SK-N-SH (cell line): ENCODE data around the gene INHBA. TPM values are rescaled to one million over a fixed set of nuclear protein-coding genes. Genes with fewer than 3 reads are reported as not detected.

Experiments used
- CTCF ChIA-PET: fragments of 300-600, 350-600 bp; formaldehyde crosslinking; extraction: SDS; loops from one replicate; lab custom pipeline; 2021; lab: Yijun Ruan, JAX
- POLR2A ChIA-PET: fragments of 350-600 bp; sonication (Branson Sonifier 250); formaldehyde crosslinking; extraction: SDS; loops from one replicate; lab custom pipeline; 2020; ENCODE audit warnings: antibody characterized with exemption, inconsistent platforms; lab: Yijun Ruan, JAX
- DNase-seq: peaks from one replicate; pipeline ENCODE4 v3.0.0; 2012
- H2AFZ ChIP-seq: fragments of 200-600 bp; sonication (generic); 2 replicates; pipeline ENCODE4 v1.8.1; 2016; ENCODE audit warnings: antibody characterized with exemption, mild to moderate bottlenecking, low read depth
- H3F3A ChIP-seq: fragments of 200-600 bp; sonication (generic); replicated peaks from 2 replicates; pipeline ENCODE3; 2016; ENCODE audit warnings: antibody characterized with exemption, mild to moderate bottlenecking; ENCODE audit not compliant: insufficient read depth
- H3K27ac ChIP-seq, 2 experiments: fragments of 200-500 bp in 1 of 2; fragments of 200-600 bp in 1 of 2; sonication (Bioruptor generic) in 1 of 2; sonication (generic), shearing (Covaris generic) in 1 of 2; 2 replicates each; pipeline versions ENCODE4 v1.5.1 to v1.6.1; 2014 to 2016; ENCODE audit warnings: low read depth in 2 of 2, inconsistent platforms in 1 of 2, low read length in 1 of 2, mild to moderate bottlenecking in 1 of 2, mixed read lengths in 1 of 2
- H3K27me3 ChIP-seq: fragments of 200-600 bp; sonication (generic), shearing (Covaris generic); 2 replicates; pipeline ENCODE4 v1.6.1; 2016; ENCODE audit warnings: mixed run types; ENCODE audit not compliant: insufficient read depth
- H3K36me3 ChIP-seq, 2 experiments: fragments of 200-500 bp in 1 of 2; fragments of 200-600 bp in 1 of 2; sonication (Bioruptor generic) in 1 of 2; sonication (generic) in 1 of 2; replicated peaks in 1 of 2; 2 replicates each; pipeline versions ENCODE3 to v1.5.1; 2014 to 2016; ENCODE audit warnings: low read length in 1 of 2, mild to moderate bottlenecking in 1 of 2; ENCODE audit not compliant: insufficient read depth in 2 of 2, control insufficient read depth in 1 of 2
- H3K4me1 ChIP-seq, 2 experiments: fragments of 200-500 bp in 1 of 2; fragments of 200-600 bp in 1 of 2; sonication (Bioruptor generic) in 1 of 2; sonication (generic), shearing (Covaris generic) in 1 of 2; 2 replicates each; pipeline versions ENCODE4 v1.5.1 to v1.6.1; 2014 to 2016; ENCODE audit warnings: low read depth in 1 of 2, low read length in 1 of 2, mixed run types in 1 of 2; ENCODE audit not compliant: insufficient read depth in 2 of 2, control insufficient read depth in 1 of 2
- H3K4me2 ChIP-seq: fragments of 200-600 bp; sonication (generic), shearing (Covaris generic); 2 replicates; pipeline ENCODE4 v1.6.1; 2017; ENCODE audit warnings: mixed run types
- H3K4me3 ChIP-seq, 2 experiments: fragments of 200-500 bp in 1 of 2; fragments of 200-600 bp in 1 of 2; sonication (Bioruptor generic) in 1 of 2; sonication (generic), shearing (Covaris generic) in 1 of 2; 2 replicates each; pipeline versions ENCODE4 v1.5.1 to v1.8.1; 2014 to 2016; ENCODE audit warnings: low read depth in 2 of 2, inconsistent platforms in 1 of 2, low read length in 1 of 2, mild to moderate bottlenecking in 1 of 2, mixed read lengths in 1 of 2, moderate library complexity in 1 of 2
- H3K79me2 ChIP-seq: fragments of 200-600 bp; sonication (generic); 2 replicates; pipeline ENCODE4 v1.8.1; 2017; ENCODE audit warnings: mild to moderate bottlenecking; ENCODE audit not compliant: insufficient read depth
- H3K9ac ChIP-seq: fragments of 200-600 bp; sonication (generic); 2 replicates; pipeline ENCODE4 v1.6.1; 2017; ENCODE audit warnings: mixed run types
- H3K9me2 ChIP-seq: fragments of 200-600 bp; sonication (generic); 2 replicates; pipeline ENCODE4 v1.6.1; 2017; ENCODE audit warnings: mixed run types
- H3K9me3 ChIP-seq: fragments of 200-600 bp; sonication (generic); 2 replicates; pipeline ENCODE4 v1.6.1; 2017; ENCODE audit warnings: mixed run types, mild to moderate bottlenecking, moderate library complexity
- H4K20me1 ChIP-seq: fragments of 200-600 bp; sonication (generic); 2 replicates; pipeline ENCODE4 v1.6.1; 2017; ENCODE audit warnings: mild to moderate bottlenecking, mixed run types; ENCODE audit not compliant: insufficient read depth
- CHD2 ChIP-seq: fragments of 150-350 bp; IDR thresholded peaks from 2 replicates; pipeline ENCODE4 v1.6.1; 2018; ENCODE audit warnings: low read length; ENCODE audit not compliant: partially characterized antibody
- CTCF ChIP-seq: fragments of 200-600 bp; sonication (generic); IDR thresholded peaks from 2 replicates; pipeline ENCODE4 v1.6.1; 2017; ENCODE audit warnings: antibody characterized with exemption, mild to moderate bottlenecking, moderate library complexity
- EP300 ChIP-seq, 2 experiments: IDR thresholded peaks; 2 replicates each; pipeline versions ENCODE4 v1.4.0 to v1.6.1; 2012; ENCODE audit warnings: borderline replicate concordance in 1 of 2, low read depth in 1 of 2, low read length in 1 of 2
- FOXJ3 ChIP-seq: sonication (generic); formaldehyde crosslinking; IDR thresholded peaks from 2 replicates; pipeline ENCODE4 v1.5.1; 2020; ENCODE audit warnings: mild to moderate bottlenecking, missing genetic modification reagents
- FOXM1 ChIP-seq: IDR thresholded peaks from 2 replicates; pipeline ENCODE4 v1.4.0; 2012; ENCODE audit warnings: low read depth, mild to moderate bottlenecking
- GABPA ChIP-seq: IDR thresholded peaks from 2 replicates; pipeline ENCODE4 v1.4.0; 2012; ENCODE audit warnings: low read depth, mild to moderate bottlenecking
- IRF3 ChIP-seq: fragments of 150-350 bp; IDR thresholded peaks from 2 replicates; pipeline ENCODE4 v1.6.1; 2016; ENCODE audit warnings: mild to moderate bottlenecking, low read depth, low read length
- NRF1 ChIP-seq: IDR thresholded peaks from 2 replicates; pipeline ENCODE4 v1.6.1; 2012; ENCODE audit warnings: low read depth, mild to moderate bottlenecking, low read length
- PBX3 ChIP-seq: IDR thresholded peaks from 2 replicates; pipeline ENCODE4; 2012
- RAD21 ChIP-seq: IDR thresholded peaks from 2 replicates; pipeline ENCODE4 v1.6.1; 2012; ENCODE audit warnings: mild to moderate bottlenecking, low read length
- RCOR1 ChIP-seq: fragments of 150-350 bp; IDR thresholded peaks from 2 replicates; pipeline ENCODE4 v1.6.1; 2017; ENCODE audit warnings: antibody characterized with exemption, low read length
- RFX5 ChIP-seq: IDR thresholded peaks from 2 replicates; pipeline ENCODE4 v1.6.1; 2012; ENCODE audit warnings: mild to moderate bottlenecking, improper control_type of control experiment, low read length
- SIN3A ChIP-seq: IDR thresholded peaks from 2 replicates; pipeline ENCODE4 v1.6.1; 2012; ENCODE audit warnings: low read depth, mild to moderate bottlenecking, low read length, moderate library complexity, borderline replicate concordance
- SMC3 ChIP-seq: IDR thresholded peaks from 2 replicates; pipeline ENCODE4 v1.6.1; 2012; ENCODE audit warnings: low read depth, low read length, improper control_type of control experiment
- TAF1 ChIP-seq: IDR thresholded peaks from 2 replicates; pipeline ENCODE4 v1.6.1; 2012; ENCODE audit warnings: low read depth, mild to moderate bottlenecking, low read length, moderate library complexity, borderline replicate concordance
- TCF12 ChIP-seq: IDR thresholded peaks from 2 replicates; pipeline ENCODE4 v1.4.0; 2012
- USF2 ChIP-seq: fragments of 150-350 bp; IDR thresholded peaks from 2 replicates; pipeline ENCODE4 v1.6.1; 2017; ENCODE audit warnings: antibody characterized with exemption, low read length, low read depth, borderline replicate concordance
- YY1 ChIP-seq: IDR thresholded peaks from 2 replicates; pipeline ENCODE4 v1.4.0; 2012; ENCODE audit warnings: low read depth, mild to moderate bottlenecking
- ZBTB33 ChIP-seq: IDR thresholded peaks from 2 replicates; pipeline ENCODE4 v1.4.0; 2012; ENCODE audit warnings: low read depth, borderline replicate concordance
- WGBS: methylation state at CpG from one replicate; pipeline ENCODE4 v1.1.6; 2017; ENCODE audit warnings: low lambda C conversion rate; 5-methylcytosine and 5-hydroxymethylcytosine counted together
- polyA plus RNA-seq, 3 experiments: library from polyadenylated mRNA; depleted of rRNA; stranded (reverse); fragments of >200 nt; gene quantifications; 2 replicates each; pipeline ENCODE4 v1.2.3, GENCODE V29; 2012

Gene INHBA
- polyA plus RNA-seq, 1 of the 3 experiments (the other 2 are of a cell fraction), result 81.0 TPM

GRCh38 chr7:41692251-41692650, 10.6 kb downstream of the INHBA start:
- DNase-seq, result no peak
- no peaks in the 10 kb centered on the region for H3K9me2 ChIP-seq
- no peaks in the 10 kb centered on the region for H3K9me3 ChIP-seq
- H3K27me3 ChIP-seq, result no peaks in the 10 kb centered on the region
- peaks cover 91% of the 10 kb centered on the region for H3K79me2 ChIP-seq
- H3K4me1 ChIP-seq, result peaks cover 12 to 35% of the 10 kb centered on the region in 2 experiments; a peak in 3 of 4 replicates
- peak overlapping the region in 1 of 2 experiments; percentile 26; a peak in 2 of 4 replicates for H3K27ac ChIP-seq
- H3K9ac ChIP-seq, result no peak overlapping the region
- H3K4me2 ChIP-seq, result peak overlapping the region; percentile 13; the same call in 1 of the 2 replicates
- POLR2A ChIA-PET, result no interaction called here
- H3F3A ChIP-seq, result peaks cover 87% of the 10 kb centered on the region
- no peak for TF ChIP-seq TAF1
- no peak for TF ChIP-seq RCOR1
- no peak for TF ChIP-seq SIN3A
- no peak for TF ChIP-seq PBX3
- no peak for TF ChIP-seq FOXJ3 (CRISPR knock-in tag)
- TF ChIP-seq TCF12, result no peak
- no peak for TF ChIP-seq RFX5
- no peak for TF ChIP-seq NRF1
- peaks cover 91 to 97% of the 10 kb centered on the region in 2 experiments for H3K36me3 ChIP-seq
- WGBS, result 81% methylated on average over 7 of the region's 7 CpGs
- peaks cover 92% of the 10 kb centered on the region for H4K20me1 ChIP-seq
- H3K4me3 ChIP-seq, result no peak overlapping the region
- H2AFZ ChIP-seq, result no peak overlapping the region
- CTCF ChIA-PET, result interaction anchor here (0.8 to 5.6 kb wide), 5 partner anchors 10 to 1460 kb away, joined by 3 to 148 read pairs (median 8); partner anchors contain the start of gene INHBA

- Histone ChIP-seq H3K9ac (no peak overlapping the region), H4K20me1 (peaks cover 85% of the 10 kb centered on the region), H3K4me2 (no peak overlapping the region), H3K27ac (peak overlapping the region; percentile 26 to 40; a peak in 3 of 4 replicates), H3K4me1 (peaks cover 12 to 35% of the 10 kb centered on the region in 2 experiments; a peak in 3 of 4 replicates), H3F3A (peaks cover 89% of the 10 kb centered on the region), H3K79me2 (peaks cover 89% of the 10 kb centered on the region), H3K27me3 (no peaks in the 10 kb centered on the region), H3K9me2 (no peaks in the 10 kb centered on the region), H2AFZ (no peak overlapping the region), H3K9me3 (no peaks in the 10 kb centered on the region), H3K4me3 (no peak overlapping the region), H3K36me3 (peaks cover 94 to 97% of the 10 kb centered on the region in 2 experiments)
- ChIA-PET POLR2A (no interaction called here), CTCF (no interaction called here)
- DNase-seq, result no peak
- WGBS, result 67% methylated on average over 3 of the region's 3 CpGs
- no peak for TF ChIP-seq GABPA
- TF ChIP-seq SMC3, result no peak
- no peak for TF ChIP-seq FOXJ3 (CRISPR knock-in tag)
- no peak for TF ChIP-seq CTCF
- no peak for TF ChIP-seq RAD21
- no peak for TF ChIP-seq CHD2
- no peak for TF ChIP-seq FOXM1
- TF ChIP-seq USF2, result no peak
- TF ChIP-seq YY1, result no peak
- TF ChIP-seq ZBTB33, result no peak
- TF ChIP-seq IRF3, result no peak
- TF ChIP-seq EP300 (IDR thresholded peaks at IDR 0.05; ENCODE audit: borderline replicate concordance in 1 of 2, low read depth in 1 of 2, low read length in 1 of 2), result no peak
Observed at GRCh38 chr7:41691286-41692190, 11.4 kb downstream of the INHBA start.
